HepG2 (cell line): ENCODE measurements around the gene LIMS2. TPM values are rescaled to one million over a fixed set of nuclear protein-coding genes. Genes with fewer than 3 reads are reported as not detected.

Source experiments
- CEBPG ChIP-seq: IDR thresholded peaks from 2 replicates; pipeline ENCODE4 v1.6.1; 2016
- DNMT3B ChIP-seq: conservative IDR thresholded peaks from 2 replicates; pipeline ENCODE4 v1.6.1; 2016; ENCODE audit warnings: missing biosample characterization, control low read depth
- ETV5 ChIP-seq: IDR thresholded peaks from 2 replicates; pipeline ENCODE4 v1.6.1; 2018; ENCODE audit warnings: missing biosample characterization, missing genetic modification reagents, inconsistent platforms, borderline replicate concordance
- ETV6 ChIP-seq: sonication (generic); formaldehyde crosslinking; conservative IDR thresholded peaks from 2 replicates; pipeline ENCODE4 v1.4.0; 2020; ENCODE audit warnings: missing genetic modification reagents
- HNF4G ChIP-seq, 2 experiments: sonication (generic) in 1 of 2; formaldehyde crosslinking in 1 of 2; IDR thresholded peaks; 2 replicates each; pipeline versions ENCODE4 v1.4.0 to v1.6.1; 2011 to 2020; ENCODE audit warnings: borderline replicate concordance in 2 of 2, low read depth in 2 of 2, mild to moderate bottlenecking in 2 of 2, low read length in 1 of 2, missing genetic modification reagents in 1 of 2, moderate library complexity in 1 of 2
- JARID2 ChIP-seq: sonication (generic); formaldehyde crosslinking; IDR thresholded peaks from 2 replicates; pipeline ENCODE4 v1.8.1; 2023; ENCODE audit warnings: missing genetic modification reagents, inconsistent platforms; ENCODE audit not compliant: insufficient replicate concordance
- MAFG ChIP-seq: sonication (generic); formaldehyde crosslinking; IDR thresholded peaks from 2 replicates; pipeline ENCODE4 v1.5.1; 2020; ENCODE audit warnings: mild to moderate bottlenecking, missing genetic modification reagents
- MIXL1 ChIP-seq: IDR thresholded peaks from 2 replicates; pipeline ENCODE4 v1.6.1; 2016
- MLLT10 ChIP-seq: sonication (generic); formaldehyde crosslinking; IDR thresholded peaks from 2 replicates; pipeline ENCODE4 v1.4.0; 2020; ENCODE audit warnings: missing genetic modification reagents
- MTA3 ChIP-seq: sonication (generic); formaldehyde crosslinking; IDR thresholded peaks from 2 replicates; pipeline ENCODE4 v1.4.0; 2020; ENCODE audit warnings: missing genetic modification reagents
- ONECUT2 ChIP-seq: sonication (generic); formaldehyde crosslinking; IDR thresholded peaks from 2 replicates; pipeline ENCODE4 v1.4.0; 2020; ENCODE audit warnings: missing genetic modification reagents
- RAD21 ChIP-seq: fragments of 450-650 bp; formaldehyde crosslinking; IDR thresholded peaks from 2 replicates; pipeline ENCODE4 v1.5.0; 2020; ENCODE audit warnings: mild to moderate bottlenecking
- RAD51 ChIP-seq: fragments of 450-650 bp; IDR thresholded peaks from 2 replicates; pipeline ENCODE4 v1.6.1; 2016; ENCODE audit warnings: borderline replicate concordance
- SMARCC2 ChIP-seq: fragments of 450-650 bp; IDR thresholded peaks from 2 replicates; pipeline ENCODE4 v1.6.1; 2017; ENCODE audit warnings: antibody characterized with exemption, mild to moderate bottlenecking
- SMYD3 ChIP-seq: sonication (generic); formaldehyde crosslinking; IDR thresholded peaks from 2 replicates; pipeline ENCODE4 v1.8.1; 2023; ENCODE audit warnings: mild to moderate bottlenecking, missing genetic modification reagents
- SRSF1 ChIP-seq: fragments of 200-400 bp; formaldehyde crosslinking; optimal IDR thresholded peaks from 2 replicates; pipeline ENCODE3; 2017; ENCODE audit warnings: mild to moderate bottlenecking, low read depth, low read length, moderate library complexity
- ZNF136 ChIP-seq: sonication (generic); formaldehyde crosslinking; IDR thresholded peaks from 2 replicates; pipeline ENCODE4 v1.8.1; 2022; ENCODE audit warnings: low read depth, mild to moderate bottlenecking, moderate library complexity, missing genetic modification reagents
- ZNF143 ChIP-seq: sonication (generic); formaldehyde crosslinking; IDR thresholded peaks from 2 replicates; pipeline ENCODE4 v1.4.0; 2020; ENCODE audit warnings: missing genetic modification reagents
- ZNF207 ChIP-seq: fragments of 450-650 bp; IDR thresholded peaks from 2 replicates; pipeline ENCODE4 v1.6.1; 2016; ENCODE audit warnings: antibody characterized with exemption, borderline replicate concordance
- ZNF260 ChIP-seq: sonication (generic); formaldehyde crosslinking; IDR thresholded peaks from 2 replicates; pipeline ENCODE4 v1.4.0; 2020; ENCODE audit warnings: missing genetic modification reagents, low read depth, mild to moderate bottlenecking, borderline replicate concordance
- ZNF326 ChIP-seq: sonication (generic); formaldehyde crosslinking; IDR thresholded peaks from 2 replicates; pipeline ENCODE4 v1.4.0; 2020; ENCODE audit warnings: missing genetic modification reagents, borderline replicate concordance
- ZNF383 ChIP-seq: sonication (generic); formaldehyde crosslinking; IDR thresholded peaks from 2 replicates; pipeline ENCODE4 v1.4.0; 2020; ENCODE audit warnings: missing genetic modification reagents, mild to moderate bottlenecking, borderline replicate concordance
- ZNF614 ChIP-seq: IDR thresholded peaks from 2 replicates; pipeline ENCODE4 v1.6.1; 2018; ENCODE audit warnings: missing biosample characterization, missing genetic modification reagents, inconsistent platforms, borderline replicate concordance
- ZNF841 ChIP-seq: sonication (generic); formaldehyde crosslinking; IDR thresholded peaks from 2 replicates; pipeline ENCODE4 v1.8.1; 2023; ENCODE audit warnings: missing genetic modification reagents, borderline replicate concordance
- polyA plus RNA-seq, 8 experiments: library from polyadenylated mRNA; depleted of rRNA in 3 of 8; stranded (reverse) in 7 of 8; unstranded in 1 of 8; fragments of >200 nt; fragmentation: Illumina TruSeq in 4 of 8; extraction: Trizol in 4 of 8; gene quantifications; 2 replicates each; pipeline versions ENCODE4 v1.2.1 to v1.2.3, GENCODE V29; 2011 to 2016; ENCODE audit warnings: low read depth in 4 of 8, missing spikeins in 1 of 8, mixed read lengths in 1 of 8; ENCODE audit not compliant: insufficient read depth in 1 of 8
- total RNA-seq, 5 experiments: library from RNA; depleted of rRNA; stranded (reverse); fragments of >200 nt; fragmentation: Illumina TruSeq; extraction: Trizol; gene quantifications; 2 replicates each; pipeline ENCODE4 v1.2.3, GENCODE V29; 2016; ENCODE audit warnings: low read depth in 1 of 5
- TF ChIP-seq, protein P1 (sequence below): sonication (generic); formaldehyde crosslinking; IDR thresholded peaks from 2 replicates; pipeline ENCODE4 v1.4.0; 2020; ENCODE audit warnings: low read depth, missing genetic modification reagents
- TF ChIP-seq, protein P2 (sequence below): sonication (generic); formaldehyde crosslinking; IDR thresholded peaks from 2 replicates; pipeline ENCODE4 v1.4.0; 2020; ENCODE audit warnings: missing genetic modification reagents, borderline replicate concordance

LIMS2 gene
- total and polyA plus RNA-seq, 2 of the 13 experiments (the other 11 are each of a cell fraction or from before 2014, with no cell fraction given), result 1.0 to 1.9 TPM

DNA sequence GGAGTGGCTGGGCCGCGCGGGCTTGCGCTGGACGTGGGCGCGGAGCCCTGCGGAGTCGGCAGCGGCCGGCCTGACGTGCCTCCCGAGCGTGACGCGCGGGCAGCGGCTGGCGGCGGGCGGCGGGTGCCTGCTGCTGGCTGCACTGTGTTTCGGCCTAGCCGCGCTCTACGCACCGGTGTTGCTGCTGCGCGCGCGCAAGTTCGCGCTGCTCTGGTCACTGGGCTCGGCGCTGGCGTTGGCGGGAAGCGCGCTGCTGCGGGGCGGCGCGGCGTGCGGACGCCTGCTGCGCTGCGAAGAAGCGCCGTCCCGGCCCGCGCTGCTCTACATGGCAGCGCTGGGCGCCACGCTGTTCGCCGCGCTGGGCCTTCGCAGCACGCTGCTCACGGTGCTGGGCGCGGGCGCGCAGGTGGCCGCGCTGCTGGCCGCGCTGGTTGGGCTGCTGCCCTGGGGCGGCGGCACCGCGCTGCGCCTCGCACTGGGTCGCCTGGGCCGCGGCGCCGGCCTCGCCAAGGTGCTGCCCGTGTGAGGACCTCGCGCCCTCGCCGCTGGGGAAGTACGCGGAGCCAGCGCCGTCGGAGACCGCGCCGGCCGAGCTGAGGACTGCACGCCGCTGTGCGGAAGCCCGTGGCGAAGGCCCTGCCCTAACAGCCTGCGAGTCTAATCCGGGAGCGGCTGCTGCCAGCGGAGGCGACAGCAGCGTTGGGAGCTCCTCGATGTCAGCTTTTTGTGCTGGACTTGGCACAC, 26.5 kb upstream of the LIMS2 start (continued):
- TF ChIP-seq ZNF841 (CRISPR knock-in tag), result no peak; the same call in 1 of the 2 replicates
- peak; percentile 23; the same call in 1 of the 2 replicates for TF ChIP-seq CEBPG (CRISPR knock-in tag)
- no peak for TF ChIP-seq HNF4G (IDR thresholded peaks at IDR 0.05; ENCODE audit: borderline replicate concordance, low read depth, low read length)
- TF ChIP-seq HNF4G (CRISPR knock-in tag; IDR thresholded peaks at IDR 0.05; ENCODE audit: borderline replicate concordance, low read depth), result no peak
- TF ChIP-seq ZNF207, result no peak
- TF ChIP-seq, protein P1, sequence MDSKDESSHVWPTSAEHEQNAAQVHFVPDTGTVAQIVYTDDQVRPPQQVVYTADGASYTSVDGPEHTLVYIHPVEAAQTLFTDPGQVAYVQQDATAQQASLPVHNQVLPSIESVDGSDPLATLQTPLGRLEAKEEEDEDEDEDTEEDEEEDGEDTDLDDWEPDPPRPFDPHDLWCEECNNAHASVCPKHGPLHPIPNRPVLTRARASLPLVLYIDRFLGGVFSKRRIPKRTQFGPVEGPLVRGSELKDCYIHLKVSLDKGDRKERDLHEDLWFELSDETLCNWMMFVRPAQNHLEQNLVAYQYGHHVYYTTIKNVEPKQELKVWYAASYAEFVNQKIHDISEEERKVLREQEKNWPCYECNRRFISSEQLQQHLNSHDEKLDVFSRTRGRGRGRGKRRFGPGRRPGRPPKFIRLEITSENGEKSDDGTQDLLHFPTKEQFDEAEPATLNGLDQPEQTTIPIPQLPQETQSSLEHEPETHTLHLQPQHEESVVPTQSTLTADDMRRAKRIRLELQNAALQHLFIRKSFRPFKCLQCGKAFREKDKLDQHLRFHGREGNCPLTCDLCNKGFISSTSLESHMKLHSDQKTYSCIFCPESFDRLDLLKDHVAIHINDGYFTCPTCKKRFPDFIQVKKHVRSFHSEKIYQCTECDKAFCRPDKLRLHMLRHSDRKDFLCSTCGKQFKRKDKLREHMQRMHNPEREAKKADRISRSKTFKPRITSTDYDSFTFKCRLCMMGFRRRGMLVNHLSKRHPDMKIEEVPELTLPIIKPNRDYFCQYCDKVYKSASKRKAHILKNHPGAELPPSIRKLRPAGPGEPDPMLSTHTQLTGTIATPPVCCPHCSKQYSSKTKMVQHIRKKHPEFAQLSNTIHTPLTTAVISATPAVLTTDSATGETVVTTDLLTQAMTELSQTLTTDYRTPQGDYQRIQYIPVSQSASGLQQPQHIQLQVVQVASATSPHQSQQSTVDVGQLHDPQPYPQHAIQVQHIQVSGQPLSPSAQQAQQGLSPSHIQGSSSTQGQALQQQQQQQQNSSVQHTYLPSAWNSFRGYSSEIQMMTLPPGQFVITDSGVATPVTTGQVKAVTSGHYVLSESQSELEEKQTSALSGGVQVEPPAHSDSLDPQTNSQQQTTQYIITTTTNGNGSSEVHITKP (CRISPR knock-in tag), result no peak
- no peak for TF ChIP-seq ZNF614 (CRISPR knock-in tag)
- TF ChIP-seq MAFG (CRISPR knock-in tag), result no peak
- no peak for TF ChIP-seq RAD51
- TF ChIP-seq ZNF143 (CRISPR knock-in tag), result peak; percentile 36; the same call in 1 of the 2 replicates
- peak; percentile 80; the same call in 1 of the 2 replicates for TF ChIP-seq RAD21 (CRISPR knock-in tag)
- TF ChIP-seq DNMT3B (CRISPR knock-in tag), result no peak; the same call in 1 of the 2 replicates
- TF ChIP-seq SMYD3 (CRISPR knock-in tag), result no peak; the same call in 1 of the 2 replicates
- no peak for TF ChIP-seq ETV6 (CRISPR knock-in tag)
- TF ChIP-seq ETV5, result peak; percentile 37; the same call in 1 of the 2 replicates
- no peak for TF ChIP-seq SRSF1
- no peak for TF ChIP-seq SMARCC2
- TF ChIP-seq ONECUT2 (CRISPR knock-in tag), result peak; percentile 50
- no peak for TF ChIP-seq MTA3 (CRISPR knock-in tag)
- TF ChIP-seq MLLT10 (CRISPR knock-in tag), result no peak
- TF ChIP-seq ZNF136 (CRISPR knock-in tag), result no peak
- TF ChIP-seq ZNF383 (CRISPR knock-in tag), result no peak
- no peak for TF ChIP-seq MIXL1
- TF ChIP-seq, protein P2, sequence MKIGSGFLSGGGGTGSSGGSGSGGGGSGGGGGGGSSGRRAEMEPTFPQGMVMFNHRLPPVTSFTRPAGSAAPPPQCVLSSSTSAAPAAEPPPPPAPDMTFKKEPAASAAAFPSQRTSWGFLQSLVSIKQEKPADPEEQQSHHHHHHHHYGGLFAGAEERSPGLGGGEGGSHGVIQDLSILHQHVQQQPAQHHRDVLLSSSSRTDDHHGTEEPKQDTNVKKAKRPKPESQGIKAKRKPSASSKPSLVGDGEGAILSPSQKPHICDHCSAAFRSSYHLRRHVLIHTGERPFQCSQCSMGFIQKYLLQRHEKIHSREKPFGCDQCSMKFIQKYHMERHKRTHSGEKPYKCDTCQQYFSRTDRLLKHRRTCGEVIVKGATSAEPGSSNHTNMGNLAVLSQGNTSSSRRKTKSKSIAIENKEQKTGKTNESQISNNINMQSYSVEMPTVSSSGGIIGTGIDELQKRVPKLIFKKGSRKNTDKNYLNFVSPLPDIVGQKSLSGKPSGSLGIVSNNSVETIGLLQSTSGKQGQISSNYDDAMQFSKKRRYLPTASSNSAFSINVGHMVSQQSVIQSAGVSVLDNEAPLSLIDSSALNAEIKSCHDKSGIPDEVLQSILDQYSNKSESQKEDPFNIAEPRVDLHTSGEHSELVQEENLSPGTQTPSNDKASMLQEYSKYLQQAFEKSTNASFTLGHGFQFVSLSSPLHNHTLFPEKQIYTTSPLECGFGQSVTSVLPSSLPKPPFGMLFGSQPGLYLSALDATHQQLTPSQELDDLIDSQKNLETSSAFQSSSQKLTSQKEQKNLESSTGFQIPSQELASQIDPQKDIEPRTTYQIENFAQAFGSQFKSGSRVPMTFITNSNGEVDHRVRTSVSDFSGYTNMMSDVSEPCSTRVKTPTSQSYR (CRISPR knock-in tag), result no peak; the same call in 1 of the 2 replicates
- no peak for TF ChIP-seq JARID2
- no peak for TF ChIP-seq ZNF260
- TF ChIP-seq ZNF326 (CRISPR knock-in tag), result no peak
